Stimulated activated CD4-positive, alpha-beta T cell treated with anti-CD3 and anti-CD28 coated beads, Interleukin-1b, Interleukin-23, amount 100 ng/mL, for 4 hours (primary cell): ENCODE measurements around the gene CALR.
A peak's percentile ranks its signal among the peaks of the same experiment; 100 is the strongest.

ENCODE experiments used
- DNase-seq, 2 donors: peaks; one replicate each; pipeline ENCODE4 v3.0.0-alpha.2; 2020; ENCODE audit warnings: low read depth in 2 of 2

Gene CALR

DNA sequence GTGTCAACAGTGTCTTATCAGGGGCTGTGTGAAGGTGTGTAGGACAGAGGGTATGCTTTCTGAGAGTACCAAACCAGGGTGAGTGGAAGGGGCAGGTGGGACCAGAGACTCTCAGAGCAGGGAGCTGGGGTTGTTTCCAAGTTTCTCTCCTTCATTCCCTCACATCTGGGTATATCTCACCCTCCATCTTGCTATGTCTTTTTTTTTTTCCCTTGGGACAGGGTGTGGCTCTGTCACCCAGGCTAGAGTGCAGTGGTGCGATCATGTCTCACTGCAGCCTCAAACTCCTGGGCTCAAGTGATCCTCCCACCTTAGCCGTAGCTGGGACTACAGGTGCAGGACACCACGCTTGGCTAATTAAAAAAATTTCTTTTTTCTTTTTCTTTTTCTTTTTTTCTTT is 41.6 kb downstream of the CALR start:
- DNase-seq: no peak

DNA sequence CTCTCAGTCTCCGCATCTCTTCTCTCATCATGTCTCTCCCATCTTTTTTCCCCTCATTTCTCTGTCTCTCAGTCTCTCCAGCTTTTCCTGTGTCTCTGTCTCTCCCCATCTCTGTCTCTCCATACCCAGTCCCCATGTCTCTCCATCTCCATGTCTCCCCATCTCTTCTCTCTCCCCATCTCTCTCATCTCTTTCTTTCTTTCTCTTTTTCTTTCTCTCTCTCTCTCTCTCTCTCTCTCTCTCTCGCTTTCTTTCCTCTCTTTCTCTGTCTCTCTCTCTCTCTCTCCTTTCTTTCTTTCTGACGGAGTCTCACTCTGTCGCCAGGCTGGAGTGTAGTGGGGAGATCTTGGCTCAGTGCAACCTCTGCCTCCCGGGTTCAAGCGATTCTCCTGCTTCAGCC is 44.2 kb downstream of the CALR start:
- DNase-seq: no peak

DNA sequence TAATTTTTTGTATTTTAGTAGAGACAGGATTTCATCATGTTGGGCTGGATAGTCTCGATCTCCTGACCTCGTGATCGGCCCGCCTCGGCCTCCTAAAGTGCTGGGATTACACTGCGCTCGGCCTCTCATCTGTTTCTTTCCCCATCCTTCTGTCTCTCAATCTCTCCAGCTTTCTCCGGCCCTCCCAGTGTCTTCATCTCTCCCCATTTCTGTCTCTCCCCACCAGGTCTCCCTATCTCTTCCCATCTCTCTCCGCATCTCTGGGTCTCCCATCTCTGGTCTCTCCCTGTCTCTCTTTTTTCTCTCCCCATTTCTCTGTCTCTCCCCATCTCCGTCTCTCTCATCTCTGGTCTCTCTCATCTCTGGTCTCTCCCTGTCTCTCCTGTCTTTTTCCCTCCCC is 44.7 kb downstream of the CALR start:
- DNase-seq: no peak

DNA sequence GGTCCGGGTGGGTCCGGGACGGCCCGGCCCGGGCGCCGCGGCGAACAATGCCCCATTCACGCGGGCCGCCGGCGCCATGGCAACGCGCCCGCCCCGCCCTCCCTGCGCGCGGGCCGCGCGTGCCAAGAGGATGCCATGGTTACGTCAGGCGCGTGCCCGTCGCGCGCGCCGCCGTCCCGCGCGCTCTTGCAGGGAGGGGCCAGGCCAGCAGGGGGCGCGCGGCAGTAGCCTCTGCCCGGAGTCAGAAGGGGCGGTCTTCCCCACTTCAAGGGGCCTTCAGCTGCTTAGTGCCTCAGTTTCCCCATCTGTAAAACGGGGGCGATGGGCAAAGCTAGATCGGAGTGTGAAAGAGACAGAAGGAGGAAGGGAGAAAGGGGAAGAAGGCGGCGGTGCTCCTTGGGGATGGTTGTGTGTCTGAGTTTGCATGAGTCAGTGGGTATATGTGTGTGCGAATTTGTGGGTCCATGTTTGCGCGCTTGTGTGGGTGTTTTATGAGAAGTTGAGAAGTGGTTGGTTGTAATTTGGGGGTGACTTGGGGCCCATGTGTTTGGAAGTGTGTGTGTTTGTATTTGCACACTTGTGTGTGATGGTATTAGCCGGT is 45.2 kb downstream of the CALR start:
- peak; percentile 78 to 80 for DNase-seq

DNA sequence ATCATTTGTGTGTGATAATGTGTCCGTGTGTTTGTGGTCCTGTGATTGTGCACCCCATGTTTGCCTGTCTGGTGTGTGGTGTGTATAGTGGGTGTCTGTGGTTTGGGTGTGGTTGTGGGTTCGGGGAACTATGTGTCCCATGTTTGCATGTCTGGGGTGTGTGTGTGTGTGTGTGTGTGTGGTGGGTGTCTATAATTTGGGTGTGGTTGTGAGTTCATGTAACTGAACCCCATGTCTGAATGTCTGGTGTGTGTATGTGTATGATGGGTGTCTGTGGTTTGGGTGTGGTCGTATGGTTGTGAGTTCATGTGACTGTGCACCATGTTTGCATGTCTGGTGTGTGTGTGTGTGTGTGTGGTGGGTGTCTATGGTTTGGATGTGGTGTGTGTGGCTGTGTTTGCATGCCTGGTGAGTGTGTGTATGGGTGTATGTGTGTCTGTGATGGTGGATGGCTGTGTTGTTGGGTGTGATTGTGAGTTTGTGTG is 45.8 kb downstream of the CALR start:
- DNase-seq: no peak

DNA sequence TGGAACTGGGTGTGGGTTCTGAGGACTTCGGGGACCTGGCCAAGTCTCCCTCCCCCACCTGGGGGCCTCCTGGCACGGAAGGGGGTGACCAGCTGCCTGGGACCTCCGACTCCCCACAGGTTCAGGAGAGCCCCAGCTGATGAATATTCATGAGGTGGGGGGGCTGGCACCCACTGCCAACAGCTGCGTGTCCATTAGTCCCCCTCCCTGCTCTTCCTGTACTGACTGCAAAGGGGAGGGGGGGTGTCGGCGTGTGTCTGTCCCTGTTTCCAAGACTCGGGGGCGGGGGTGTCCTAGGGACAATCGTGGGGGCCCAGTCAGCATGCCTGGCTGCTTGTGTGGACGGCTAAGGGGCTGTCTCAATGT is 46.3 kb downstream of the CALR start:
- no peak for DNase-seq

DNA sequence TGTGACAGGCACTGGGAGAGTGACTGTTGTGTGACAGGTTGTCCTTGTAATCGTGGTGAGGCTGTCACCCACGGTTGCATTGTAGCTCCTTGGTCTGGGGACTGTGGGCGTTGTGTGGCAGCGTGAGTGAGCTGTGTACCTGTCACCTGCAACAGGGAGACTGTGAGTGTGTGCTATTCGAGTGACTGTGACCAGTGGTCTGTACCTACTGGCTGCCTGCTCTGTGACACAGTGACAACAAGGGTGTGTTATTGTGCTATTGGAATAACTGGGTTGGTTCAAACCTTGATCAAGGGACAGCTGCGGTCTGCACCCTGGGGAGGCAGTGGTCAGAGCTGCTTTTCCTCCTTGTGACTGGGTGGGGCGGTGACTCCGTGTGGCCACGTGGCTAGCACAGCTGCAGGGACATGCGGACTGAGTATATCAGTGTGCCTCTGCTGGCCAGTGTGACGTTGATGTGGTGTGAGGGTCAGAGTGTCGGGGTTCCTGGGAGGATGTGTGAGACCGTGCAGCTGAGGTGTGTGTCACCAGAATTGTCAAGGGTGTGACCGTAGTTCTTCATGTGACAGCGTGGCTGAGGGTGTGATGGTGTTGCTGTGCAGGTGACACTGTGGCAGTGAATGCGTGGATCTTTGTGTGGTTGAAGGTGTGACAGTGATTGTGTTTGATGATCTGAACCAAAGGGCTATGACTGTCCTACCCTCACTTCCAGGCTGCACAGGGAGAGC is 46.8 kb downstream of the CALR start:
- no peak for DNase-seq

DNA sequence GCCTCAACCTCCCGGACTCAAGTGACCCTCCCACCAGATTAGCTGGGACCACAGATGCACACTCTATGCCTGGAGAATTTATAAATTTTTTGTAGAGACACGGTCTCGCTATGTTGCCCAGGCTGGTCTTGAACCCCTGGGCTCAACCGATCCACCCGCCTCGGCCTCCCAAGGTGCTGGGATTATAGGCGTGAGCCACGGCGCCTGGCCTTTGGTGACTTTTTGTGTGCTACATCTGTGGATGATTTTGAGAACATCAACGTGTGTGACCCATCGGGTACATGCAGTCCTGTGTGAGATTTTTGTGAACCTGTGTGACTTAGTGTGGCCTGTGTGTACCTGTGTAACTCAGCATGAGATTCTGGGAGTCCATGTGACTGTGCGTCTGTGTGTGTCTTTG is 48.3 kb downstream of the CALR start:
- DNase-seq: no peak

DNA sequence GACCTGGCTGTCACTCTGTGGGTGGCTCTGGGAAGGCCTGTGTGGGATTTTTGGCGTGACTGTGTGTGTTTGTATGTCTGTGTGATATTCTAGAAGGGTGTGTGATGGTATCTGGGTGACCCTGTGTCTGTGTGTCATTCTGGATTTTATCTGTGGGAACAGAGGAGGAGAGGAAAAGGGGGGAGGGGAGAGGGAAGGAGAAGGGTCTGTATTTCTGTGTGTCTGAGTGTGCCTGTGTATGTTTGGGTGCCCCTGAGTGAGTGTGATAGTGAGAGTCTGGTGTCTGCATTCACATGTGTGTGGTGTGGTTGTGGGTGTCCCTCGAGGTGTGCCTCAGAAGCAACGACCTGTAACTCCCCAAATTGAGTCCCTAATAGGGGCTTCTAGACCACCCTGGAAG is 48.8 kb downstream of the CALR start:
- DNase-seq: no peak

DNA sequence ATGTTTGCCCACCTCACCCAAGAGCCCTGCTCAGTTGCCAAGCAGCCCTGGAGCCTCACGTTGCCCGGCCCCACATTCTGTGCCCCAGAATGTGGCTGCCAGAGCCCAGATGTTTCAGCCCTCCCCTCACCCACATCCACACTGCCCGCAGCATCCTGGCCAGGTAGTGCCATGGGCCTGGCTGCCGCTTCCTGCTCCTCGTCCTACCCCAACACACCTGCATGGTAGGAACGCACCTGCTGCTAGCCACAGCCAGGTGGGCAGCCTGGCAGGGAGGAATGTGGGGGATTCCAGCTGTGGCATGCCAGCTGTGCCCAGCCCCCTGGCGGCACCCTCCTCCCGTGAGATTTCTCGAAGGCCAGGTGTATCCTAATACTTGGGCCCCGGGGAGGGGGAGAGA is 49.4 kb downstream of the CALR start:
- DNase-seq: no peak

DNA sequence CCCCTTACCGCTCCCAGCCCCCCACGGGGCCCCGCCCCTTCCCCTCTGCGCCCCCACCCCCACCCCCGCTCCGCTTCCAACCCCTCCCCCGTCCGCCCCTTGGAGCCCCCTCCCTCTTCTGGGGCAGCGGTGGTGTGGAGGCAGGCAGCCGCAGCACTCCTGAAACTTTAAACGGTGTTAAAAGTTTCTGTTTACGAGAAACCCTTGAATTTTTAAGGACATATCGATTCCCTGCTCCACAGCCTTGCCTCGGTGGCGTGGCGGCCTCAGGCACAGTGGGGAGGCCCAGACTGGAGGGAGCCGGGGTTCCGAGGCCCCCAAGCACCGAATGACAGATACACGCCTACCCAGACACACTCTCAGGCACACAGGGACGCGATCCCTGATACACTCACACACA is 52.0 kb downstream of the CALR start:
- DNase-seq: no peak

DNA sequence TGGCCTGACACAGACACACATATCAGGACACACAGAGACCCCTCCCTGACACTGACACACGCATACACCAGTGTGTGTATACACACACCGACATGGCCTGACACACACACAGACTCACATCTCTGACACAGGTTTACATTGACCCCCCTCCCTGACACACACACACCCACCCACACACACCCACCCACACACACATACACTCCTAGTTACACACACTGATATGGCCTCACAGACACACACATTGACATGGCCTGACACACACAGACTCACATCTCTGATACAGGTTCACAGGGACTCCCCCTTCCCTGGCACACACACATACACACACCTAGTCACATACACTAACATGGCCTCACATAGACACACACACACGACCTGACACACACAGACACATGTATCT is 52.4 kb downstream of the CALR start:
- DNase-seq: no peak

DNA sequence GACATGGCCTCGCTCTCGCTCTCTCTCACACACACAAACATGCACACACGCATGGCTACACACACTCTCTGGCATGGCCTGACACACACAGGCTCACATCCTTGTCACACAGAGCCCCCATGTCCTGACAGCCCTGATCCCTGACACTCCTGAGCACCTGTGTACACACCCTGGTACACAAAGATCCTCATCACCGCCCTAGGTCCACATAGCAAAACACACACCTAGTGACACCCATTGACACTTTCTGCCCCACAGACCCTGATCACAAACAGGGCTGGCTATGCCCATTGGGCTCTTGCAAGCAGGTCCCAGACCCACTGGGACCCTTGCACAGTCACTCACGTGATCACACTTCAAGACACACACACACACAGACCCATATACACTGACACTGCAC is 52.9 kb downstream of the CALR start:
- DNase-seq: no peak

DNA sequence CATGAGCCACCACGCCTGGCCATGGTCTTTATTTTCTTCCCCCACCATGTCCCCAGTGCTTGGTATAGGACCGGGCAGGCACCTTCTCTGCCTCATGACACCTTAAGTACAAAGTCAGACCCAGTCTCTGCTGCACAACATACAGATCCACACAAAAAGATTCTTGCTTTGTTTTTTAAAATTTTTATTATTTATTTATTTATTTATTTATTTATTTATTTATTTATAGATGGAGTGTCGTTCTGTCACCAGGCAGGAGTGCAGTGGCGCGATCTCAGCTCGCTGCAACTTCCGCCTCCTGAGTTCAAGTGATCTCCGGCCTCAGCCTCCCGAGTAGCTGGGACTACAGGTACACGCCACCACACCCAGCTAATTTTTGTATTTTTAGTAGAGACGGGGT is 54.3 kb downstream of the CALR start:
- DNase-seq: no peak

DNA sequence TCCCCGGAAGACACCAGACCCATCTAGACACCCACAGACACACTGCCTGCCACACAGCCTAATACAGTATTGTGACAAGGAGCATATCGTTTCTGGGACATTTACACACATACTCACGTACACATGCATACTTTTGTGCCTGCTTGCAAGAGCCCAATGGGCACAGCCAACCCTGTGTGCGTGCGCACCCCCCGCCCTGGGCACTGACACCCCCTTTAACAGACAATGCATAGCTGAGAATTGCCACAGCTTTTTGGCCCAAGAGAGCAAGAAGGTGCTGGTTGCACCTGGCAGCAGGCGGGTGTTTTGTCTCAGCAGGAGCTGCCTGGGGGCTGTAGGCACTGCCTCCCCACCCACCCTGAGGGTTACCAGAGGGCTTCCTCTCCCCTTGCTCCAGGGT is 55.2 kb downstream of the CALR start:
- DNase-seq: no peak
